ENCODE measurements around the gene NEK2. TPM values are rescaled to one million over a fixed set of nuclear protein-coding genes. Genes with fewer than 3 reads are reported as not detected.

NEK2 gene
- total and polyA plus RNA-seq, 2 of the 13 experiments (the other 11 are each of a cell fraction or from before 2014, with no cell fraction given), result 10.9 to 40.8 TPM

DNA sequence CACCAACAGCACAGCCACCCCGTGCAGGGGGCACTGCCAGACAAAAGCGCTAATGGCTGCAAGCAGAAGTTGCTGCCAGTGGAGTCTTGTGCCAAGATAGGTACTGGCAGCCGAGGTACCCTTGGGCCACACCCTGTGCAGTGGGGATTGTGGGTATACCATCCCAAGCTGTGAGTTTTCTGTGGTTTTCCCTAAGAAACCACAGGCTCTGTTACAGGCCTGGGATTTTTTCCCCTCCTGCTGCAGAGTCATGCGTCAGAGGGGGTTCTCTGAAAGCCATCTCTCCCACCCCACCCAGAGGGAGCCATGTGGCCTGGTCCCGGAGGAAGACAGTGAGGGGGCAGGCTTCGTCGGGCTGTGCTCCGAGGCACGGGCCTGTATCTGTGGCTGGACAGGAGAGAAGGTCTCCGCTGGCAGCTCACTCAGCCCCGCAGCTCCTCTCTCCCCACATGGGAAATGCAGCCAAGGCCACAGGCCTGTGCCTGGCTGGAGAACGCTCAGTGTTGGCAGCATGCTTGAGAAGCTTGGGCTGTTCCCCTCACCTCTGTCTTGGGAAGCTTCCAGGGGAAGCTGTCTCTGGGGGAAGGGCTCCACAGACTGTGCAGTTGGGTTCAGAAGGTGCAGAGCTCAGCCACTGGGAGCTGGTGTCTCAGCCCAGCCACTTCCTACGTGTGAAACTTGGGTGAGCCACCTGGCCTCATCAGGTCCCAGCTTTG, 42.5 kb downstream of the NEK2 start (continued):
- TF ChIP-seq NFE2 (CRISPR knock-in tag; IDR thresholded peaks at IDR 0.05), result no peak
- TF ChIP-seq, protein P1, sequence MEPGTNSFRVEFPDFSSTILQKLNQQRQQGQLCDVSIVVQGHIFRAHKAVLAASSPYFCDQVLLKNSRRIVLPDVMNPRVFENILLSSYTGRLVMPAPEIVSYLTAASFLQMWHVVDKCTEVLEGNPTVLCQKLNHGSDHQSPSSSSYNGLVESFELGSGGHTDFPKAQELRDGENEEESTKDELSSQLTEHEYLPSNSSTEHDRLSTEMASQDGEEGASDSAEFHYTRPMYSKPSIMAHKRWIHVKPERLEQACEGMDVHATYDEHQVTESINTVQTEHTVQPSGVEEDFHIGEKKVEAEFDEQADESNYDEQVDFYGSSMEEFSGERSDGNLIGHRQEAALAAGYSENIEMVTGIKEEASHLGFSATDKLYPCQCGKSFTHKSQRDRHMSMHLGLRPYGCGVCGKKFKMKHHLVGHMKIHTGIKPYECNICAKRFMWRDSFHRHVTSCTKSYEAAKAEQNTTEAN (CRISPR knock-in tag; conservative IDR thresholded peaks at IDR 0.05), result no peak
- TF ChIP-seq KLF6 (CRISPR knock-in tag; IDR thresholded peaks at IDR 0.05), result no peak
- TF ChIP-seq, protein P2, sequence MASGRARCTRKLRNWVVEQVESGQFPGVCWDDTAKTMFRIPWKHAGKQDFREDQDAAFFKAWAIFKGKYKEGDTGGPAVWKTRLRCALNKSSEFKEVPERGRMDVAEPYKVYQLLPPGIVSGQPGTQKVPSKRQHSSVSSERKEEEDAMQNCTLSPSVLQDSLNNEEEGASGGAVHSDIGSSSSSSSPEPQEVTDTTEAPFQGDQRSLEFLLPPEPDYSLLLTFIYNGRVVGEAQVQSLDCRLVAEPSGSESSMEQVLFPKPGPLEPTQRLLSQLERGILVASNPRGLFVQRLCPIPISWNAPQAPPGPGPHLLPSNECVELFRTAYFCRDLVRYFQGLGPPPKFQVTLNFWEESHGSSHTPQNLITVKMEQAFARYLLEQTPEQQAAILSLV (CRISPR knock-in tag; IDR thresholded peaks at IDR 0.05; ENCODE audit: borderline replicate concordance), result no peak
- TF ChIP-seq SOX5 (CRISPR knock-in tag; IDR thresholded peaks at IDR 0.05; ENCODE audit: borderline replicate concordance), result no peak
- TF ChIP-seq, protein P3, sequence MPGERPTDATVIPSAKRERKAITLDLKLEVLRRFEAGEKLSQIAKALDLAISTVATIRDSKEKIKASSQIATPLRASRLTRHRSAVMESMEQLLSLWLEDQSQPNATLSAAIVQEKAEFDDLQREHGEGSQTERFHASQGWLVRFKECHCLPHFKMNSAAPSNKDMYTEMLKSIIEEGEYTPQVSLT (CRISPR knock-in tag; IDR thresholded peaks at IDR 0.05; ENCODE audit: borderline replicate concordance, low read depth), result no peak
- TF ChIP-seq, protein P4, sequence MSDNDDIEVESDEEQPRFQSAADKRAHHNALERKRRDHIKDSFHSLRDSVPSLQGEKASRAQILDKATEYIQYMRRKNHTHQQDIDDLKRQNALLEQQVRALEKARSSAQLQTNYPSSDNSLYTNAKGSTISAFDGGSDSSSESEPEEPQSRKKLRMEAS (IDR thresholded peaks at IDR 0.05), result no peak
- TF ChIP-seq, protein P5, sequence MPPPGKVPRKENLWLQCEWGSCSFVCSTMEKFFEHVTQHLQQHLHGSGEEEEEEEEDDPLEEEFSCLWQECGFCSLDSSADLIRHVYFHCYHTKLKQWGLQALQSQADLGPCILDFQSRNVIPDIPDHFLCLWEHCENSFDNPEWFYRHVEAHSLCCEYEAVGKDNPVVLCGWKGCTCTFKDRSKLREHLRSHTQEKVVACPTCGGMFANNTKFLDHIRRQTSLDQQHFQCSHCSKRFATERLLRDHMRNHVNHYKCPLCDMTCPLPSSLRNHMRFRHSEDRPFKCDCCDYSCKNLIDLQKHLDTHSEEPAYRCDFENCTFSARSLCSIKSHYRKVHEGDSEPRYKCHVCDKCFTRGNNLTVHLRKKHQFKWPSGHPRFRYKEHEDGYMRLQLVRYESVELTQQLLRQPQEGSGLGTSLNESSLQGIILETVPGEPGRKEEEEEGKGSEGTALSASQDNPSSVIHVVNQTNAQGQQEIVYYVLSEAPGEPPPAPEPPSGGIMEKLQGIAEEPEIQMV (CRISPR knock-in tag; IDR thresholded peaks at IDR 0.05; ENCODE audit: low read depth), result no peak
- TF ChIP-seq, protein P6, sequence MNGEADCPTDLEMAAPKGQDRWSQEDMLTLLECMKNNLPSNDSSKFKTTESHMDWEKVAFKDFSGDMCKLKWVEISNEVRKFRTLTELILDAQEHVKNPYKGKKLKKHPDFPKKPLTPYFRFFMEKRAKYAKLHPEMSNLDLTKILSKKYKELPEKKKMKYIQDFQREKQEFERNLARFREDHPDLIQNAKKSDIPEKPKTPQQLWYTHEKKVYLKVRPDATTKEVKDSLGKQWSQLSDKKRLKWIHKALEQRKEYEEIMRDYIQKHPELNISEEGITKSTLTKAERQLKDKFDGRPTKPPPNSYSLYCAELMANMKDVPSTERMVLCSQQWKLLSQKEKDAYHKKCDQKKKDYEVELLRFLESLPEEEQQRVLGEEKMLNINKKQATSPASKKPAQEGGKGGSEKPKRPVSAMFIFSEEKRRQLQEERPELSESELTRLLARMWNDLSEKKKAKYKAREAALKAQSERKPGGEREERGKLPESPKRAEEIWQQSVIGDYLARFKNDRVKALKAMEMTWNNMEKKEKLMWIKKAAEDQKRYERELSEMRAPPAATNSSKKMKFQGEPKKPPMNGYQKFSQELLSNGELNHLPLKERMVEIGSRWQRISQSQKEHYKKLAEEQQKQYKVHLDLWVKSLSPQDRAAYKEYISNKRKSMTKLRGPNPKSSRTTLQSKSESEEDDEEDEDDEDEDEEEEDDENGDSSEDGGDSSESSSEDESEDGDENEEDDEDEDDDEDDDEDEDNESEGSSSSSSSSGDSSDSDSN (CRISPR knock-in tag; IDR thresholded peaks at IDR 0.05), result no peak
- no peak for TF ChIP-seq KAT8 (CRISPR knock-in tag; IDR thresholded peaks at IDR 0.05)
- TF ChIP-seq, protein P7, sequence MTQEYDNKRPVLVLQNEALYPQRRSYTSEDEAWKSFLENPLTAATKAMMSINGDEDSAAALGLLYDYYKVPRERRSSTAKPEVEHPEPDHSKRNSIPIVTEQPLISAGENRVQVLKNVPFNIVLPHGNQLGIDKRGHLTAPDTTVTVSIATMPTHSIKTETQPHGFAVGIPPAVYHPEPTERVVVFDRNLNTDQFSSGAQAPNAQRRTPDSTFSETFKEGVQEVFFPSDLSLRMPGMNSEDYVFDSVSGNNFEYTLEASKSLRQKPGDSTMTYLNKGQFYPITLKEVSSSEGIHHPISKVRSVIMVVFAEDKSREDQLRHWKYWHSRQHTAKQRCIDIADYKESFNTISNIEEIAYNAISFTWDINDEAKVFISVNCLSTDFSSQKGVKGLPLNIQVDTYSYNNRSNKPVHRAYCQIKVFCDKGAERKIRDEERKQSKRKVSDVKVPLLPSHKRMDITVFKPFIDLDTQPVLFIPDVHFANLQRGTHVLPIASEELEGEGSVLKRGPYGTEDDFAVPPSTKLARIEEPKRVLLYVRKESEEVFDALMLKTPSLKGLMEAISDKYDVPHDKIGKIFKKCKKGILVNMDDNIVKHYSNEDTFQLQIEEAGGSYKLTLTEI (CRISPR knock-in tag; conservative IDR thresholded peaks at IDR 0.05), result no peak
- peak; percentile 42; the same call in 1 of the 2 replicates for TF ChIP-seq SRY (CRISPR knock-in tag; IDR thresholded peaks at IDR 0.05)
- no peak for TF ChIP-seq ETV6 (CRISPR knock-in tag; conservative IDR thresholded peaks at IDR 0.05)
- TF ChIP-seq NKX3-1 (CRISPR knock-in tag; IDR thresholded peaks at IDR 0.05), result no peak
- no peak for TF ChIP-seq PAWR (CRISPR knock-in tag; IDR thresholded peaks at IDR 0.05; ENCODE audit: borderline replicate concordance)
- TF ChIP-seq ZNF282 (IDR thresholded peaks at IDR 0.05; ENCODE audit: partially characterized antibody), result no peak
- TF ChIP-seq HDAC1 (CRISPR knock-in tag; IDR thresholded peaks at IDR 0.05), result no peak
- no peak for TF ChIP-seq ZNF329 (CRISPR knock-in tag; IDR thresholded peaks at IDR 0.05; ENCODE audit: low read depth)
- TF ChIP-seq ZNF567 (CRISPR knock-in tag; IDR thresholded peaks at IDR 0.05; ENCODE audit: borderline replicate concordance), result no peak
- TF ChIP-seq SETDB1 (CRISPR knock-in tag; IDR thresholded peaks at IDR 0.05; ENCODE audit: borderline replicate concordance), result no peak
- TF ChIP-seq ZNF274 (CRISPR knock-in tag; IDR thresholded peaks at IDR 0.05), result no peak
- TF ChIP-seq ZNF891 (CRISPR knock-in tag; IDR thresholded peaks at IDR 0.05), result peak; percentile 29; the same call in 1 of the 2 replicates

Data from HepG2 (cell line).